Measurements from ENCODE around the gene RAB3D. TPM values are rescaled to one million over a fixed set of nuclear protein-coding genes. Genes with fewer than 3 reads are reported as not detected.

Gene RAB3D
- total and polyA plus RNA-seq, 10 of the 15 experiments (the other 5 are each of a cell fraction or from before 2014, with no cell fraction given): 1.1 to 15.7 (median 6.2) TPM

DNA sequence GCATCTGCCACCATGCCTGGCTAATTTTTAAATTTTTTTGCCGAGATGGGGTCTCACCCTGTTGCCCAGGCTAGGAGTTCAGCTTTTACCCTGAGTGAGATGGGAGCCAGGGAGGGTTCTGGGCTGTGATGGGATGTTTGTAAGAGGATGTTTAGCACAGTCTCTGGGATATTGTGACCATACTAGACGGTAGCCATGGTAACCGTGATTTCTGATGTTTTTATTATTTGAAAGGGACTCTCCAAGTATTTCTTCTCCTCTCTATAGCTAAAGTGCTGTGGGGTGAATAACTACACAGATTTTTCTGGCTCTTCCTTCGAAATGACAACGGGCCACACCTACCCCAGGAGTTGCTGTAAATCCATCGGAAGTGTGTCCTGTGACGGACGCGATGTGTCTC is 33.1 kb downstream of the RAB3D start (continued):
- TF ChIP-seq BACH1 (IDR thresholded peaks at IDR 0.05; ENCODE audit: borderline replicate concordance) (no peak), CHD1 (IDR thresholded peaks at IDR 0.05; ENCODE audit: low read depth, low read length) (no peak), CHD2 (IDR thresholded peaks at IDR 0.05; ENCODE audit: borderline replicate concordance, low read depth, low read length) (no peak), RUNX3 (IDR thresholded peaks at IDR 0.05; ENCODE audit: low read length) (no peak)
- TF ChIP-seq, protein P1, sequence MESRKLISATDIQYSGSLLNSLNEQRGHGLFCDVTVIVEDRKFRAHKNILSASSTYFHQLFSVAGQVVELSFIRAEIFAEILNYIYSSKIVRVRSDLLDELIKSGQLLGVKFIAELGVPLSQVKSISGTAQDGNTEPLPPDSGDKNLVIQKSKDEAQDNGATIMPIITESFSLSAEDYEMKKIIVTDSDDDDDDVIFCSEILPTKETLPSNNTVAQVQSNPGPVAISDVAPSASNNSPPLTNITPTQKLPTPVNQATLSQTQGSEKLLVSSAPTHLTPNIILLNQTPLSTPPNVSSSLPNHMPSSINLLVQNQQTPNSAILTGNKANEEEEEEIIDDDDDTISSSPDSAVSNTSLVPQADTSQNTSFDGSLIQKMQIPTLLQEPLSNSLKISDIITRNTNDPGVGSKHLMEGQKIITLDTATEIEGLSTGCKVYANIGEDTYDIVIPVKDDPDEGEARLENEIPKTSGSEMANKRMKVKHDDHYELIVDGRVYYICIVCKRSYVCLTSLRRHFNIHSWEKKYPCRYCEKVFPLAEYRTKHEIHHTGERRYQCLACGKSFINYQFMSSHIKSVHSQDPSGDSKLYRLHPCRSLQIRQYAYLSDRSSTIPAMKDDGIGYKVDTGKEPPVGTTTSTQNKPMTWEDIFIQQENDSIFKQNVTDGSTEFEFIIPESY (IDR thresholded peaks at IDR 0.05): no peak
- TF ChIP-seq, protein P2, sequence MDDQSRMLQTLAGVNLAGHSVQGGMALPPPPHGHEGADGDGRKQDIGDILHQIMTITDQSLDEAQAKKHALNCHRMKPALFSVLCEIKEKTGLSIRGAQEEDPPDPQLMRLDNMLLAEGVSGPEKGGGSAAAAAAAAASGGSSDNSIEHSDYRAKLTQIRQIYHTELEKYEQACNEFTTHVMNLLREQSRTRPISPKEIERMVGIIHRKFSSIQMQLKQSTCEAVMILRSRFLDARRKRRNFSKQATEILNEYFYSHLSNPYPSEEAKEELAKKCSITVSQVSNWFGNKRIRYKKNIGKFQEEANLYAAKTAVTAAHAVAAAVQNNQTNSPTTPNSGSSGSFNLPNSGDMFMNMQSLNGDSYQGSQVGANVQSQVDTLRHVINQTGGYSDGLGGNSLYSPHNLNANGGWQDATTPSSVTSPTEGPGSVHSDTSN (IDR thresholded peaks at IDR 0.05; ENCODE audit: insufficient replicate concordance, low read depth, low read length): no peak

DNA sequence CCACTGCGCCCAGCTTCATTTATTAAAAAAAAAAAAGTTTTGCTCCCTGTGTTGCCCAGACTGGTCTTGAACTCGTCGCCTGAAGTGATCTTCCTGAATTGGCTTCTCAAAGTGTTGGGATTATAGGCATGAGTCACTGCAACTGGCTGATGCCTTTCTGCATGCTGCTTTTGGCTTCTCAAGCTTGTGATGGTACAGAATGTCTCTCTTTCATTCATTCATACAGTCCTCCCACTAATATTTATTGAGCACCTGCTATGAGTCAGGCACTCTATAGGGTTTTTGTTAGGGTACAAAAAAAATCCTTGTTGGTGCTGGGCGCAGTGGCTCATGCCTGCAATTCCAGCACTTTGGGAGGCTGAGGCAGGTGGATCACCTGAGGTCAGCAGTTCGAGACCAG is 34.5 kb downstream of the RAB3D start:
- ChIA-PET SMC1A (ENCODE audit: uncharacterized antibody, unreplicated experiment) (no interaction called here), RAD21 (ENCODE audit: unreplicated experiment) (no interaction called here), POLR2A (no interaction called here), CTCF (interaction anchor here (1.0 to 1.3 kb wide), 2 partner anchors 8 to 11 kb away, joined by 3 to 4 read pairs; no protein-coding TSS in a partner anchor)
- 68% methylated on average over 5 of the region's 5 CpGs for WGBS (ENCODE audit: insufficient coverage, insufficient replicate concordance, low lambda C conversion rate, missing lambda C conversion rate)
- Histone ChIP-seq H3K9me3 (replicated peaks; ENCODE audit: control insufficient read depth, insufficient read depth, low read length) (no peaks in the 10 kb centered on the region), H3K36me3 (ENCODE audit: control insufficient read depth in 2 of 2, insufficient read depth in 2 of 2, low read length in 1 of 2) (no peaks in the 10 kb centered on the region), H3K9ac (ENCODE audit: control insufficient read depth, insufficient read depth, low read length) (no peak overlapping the region), H3K4me1 (ENCODE audit: control insufficient read depth, insufficient read depth, low read length) (no peaks in the 10 kb centered on the region), H3K79me2 (ENCODE audit: control insufficient read depth, insufficient read depth, low read length) (no peaks in the 10 kb centered on the region), H2AFZ (ENCODE audit: control insufficient read depth, low read depth, low read length) (no peak overlapping the region), H4K20me1 (ENCODE audit: control insufficient read depth, insufficient read depth) (no peaks in the 10 kb centered on the region), H3K27me3 (replicated peaks in 1 of 2; ENCODE audit: control insufficient read depth in 2 of 2, insufficient read depth in 2 of 2, low read length in 1 of 2) (no peaks in the 10 kb centered on the region), H3K4me3 (no peak overlapping the region), H3K4me2 (ENCODE audit: control insufficient read depth, insufficient read depth) (no peak overlapping the region), H3K27ac (ENCODE audit: control insufficient read depth, insufficient read depth) (no peak overlapping the region)
- no peak for FAIRE-seq
- no peak for ATAC-seq
- in situ Hi-C loops (cut with MboI) (no loop called here), intact Hi-C loops (cut with micrococcal nuclease; ENCODE audit: unreplicated experiment) (no loop called here)
- no TSS peak for BruUV-seq (replicated peaks)
- DNase-seq (ENCODE audit: low read depth, low spot score): no peak
- TF ChIP-seq STAT1 (conservative IDR thresholded peaks at IDR 0.05) (no peak), HDAC6 (IDR thresholded peaks at IDR 0.05; ENCODE audit: unreplicated experiment) (no peak), NR2C2 (IDR thresholded peaks at IDR 0.05; ENCODE audit: borderline replicate concordance, control insufficient read depth, insufficient read length, low read depth) (no peak), TARDBP (IDR thresholded peaks at IDR 0.05; ENCODE audit: borderline replicate concordance) (no peak), FOXM1 (IDR thresholded peaks at IDR 0.05; ENCODE audit: low read depth, low read length) (no peak), POU2F2 (IDR thresholded peaks at IDR 0.05; ENCODE audit: borderline replicate concordance, low read depth, low read length) (no peak), HCFC1 (IDR thresholded peaks at IDR 0.05; ENCODE audit: low read length) (no peak), ATF7 (IDR thresholded peaks at IDR 0.05; ENCODE audit: low read depth) (no peak), EED (IDR thresholded peaks at IDR 0.05; ENCODE audit: low read depth) (no peak), MTA2 (IDR thresholded peaks at IDR 0.05; ENCODE audit: low read depth) (no peak), RBBP5 (conservative IDR thresholded peaks at IDR 0.05) (no peak)
- TF ChIP-seq, protein P3, sequence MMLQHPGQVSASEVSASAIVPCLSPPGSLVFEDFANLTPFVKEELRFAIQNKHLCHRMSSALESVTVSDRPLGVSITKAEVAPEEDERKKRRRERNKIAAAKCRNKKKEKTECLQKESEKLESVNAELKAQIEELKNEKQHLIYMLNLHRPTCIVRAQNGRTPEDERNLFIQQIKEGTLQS (IDR thresholded peaks at IDR 0.05; ENCODE audit: borderline replicate concordance, extremely low read depth, low read depth, low read length): no peak
- TF ChIP-seq, protein P4, sequence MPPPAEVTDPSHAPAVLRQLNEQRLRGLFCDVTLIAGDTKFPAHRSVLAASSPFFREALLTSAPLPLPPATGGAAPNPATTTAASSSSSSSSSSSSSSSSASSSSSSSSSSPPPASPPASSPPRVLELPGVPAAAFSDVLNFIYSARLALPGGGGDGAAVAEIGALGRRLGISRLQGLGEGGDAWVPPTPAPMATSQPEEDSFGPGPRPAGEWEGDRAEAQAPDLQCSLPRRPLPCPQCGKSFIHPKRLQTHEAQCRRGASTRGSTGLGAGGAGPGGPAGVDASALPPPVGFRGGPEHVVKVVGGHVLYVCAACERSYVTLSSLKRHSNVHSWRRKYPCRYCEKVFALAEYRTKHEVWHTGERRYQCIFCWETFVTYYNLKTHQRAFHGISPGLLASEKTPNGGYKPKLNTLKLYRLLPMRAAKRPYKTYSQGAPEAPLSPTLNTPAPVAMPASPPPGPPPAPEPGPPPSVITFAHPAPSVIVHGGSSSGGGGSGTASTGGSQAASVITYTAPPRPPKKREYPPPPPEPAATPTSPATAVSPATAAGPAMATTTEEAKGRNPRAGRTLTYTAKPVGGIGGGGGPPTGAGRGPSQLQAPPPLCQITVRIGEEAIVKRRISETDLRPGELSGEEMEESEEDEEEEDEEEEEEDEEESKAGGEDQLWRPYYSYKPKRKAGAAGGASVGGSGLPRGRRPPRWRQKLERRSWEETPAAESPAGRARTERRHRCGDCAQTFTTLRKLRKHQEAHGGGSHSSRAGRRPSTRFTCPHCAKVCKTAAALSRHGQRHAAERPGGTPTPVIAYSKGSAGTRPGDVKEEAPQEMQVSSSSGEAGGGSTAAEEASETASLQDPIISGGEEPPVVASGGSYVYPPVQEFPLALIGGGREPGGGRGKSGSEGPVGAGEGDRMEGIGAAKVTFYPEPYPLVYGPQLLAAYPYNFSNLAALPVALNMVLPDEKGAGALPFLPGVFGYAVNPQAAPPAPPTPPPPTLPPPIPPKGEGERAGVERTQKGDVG (CRISPR knock-in tag; IDR thresholded peaks at IDR 0.05): no peak

All from GM12878 (cell line).